H1 (cell line): Measurements from ENCODE around the gene SAMD14. TPM values are rescaled to one million over a fixed set of nuclear protein-coding genes. Genes with fewer than 3 reads are reported as not detected.

ENCODE experiments used
- CTCF ChIA-PET: fragments of 300-600 bp; sonication (Branson Sonifier 250); formaldehyde crosslinking; loops from one replicate; lab custom pipeline; 2021; ENCODE audit not compliant: partially characterized antibody; lab: Charles Lee
- POLR2A ChIA-PET: fragments of 300-600 bp; sonication (Branson Sonifier 250); formaldehyde crosslinking; loops from one replicate; lab custom pipeline; 2021; ENCODE audit warnings: inconsistent platforms; ENCODE audit not compliant: partially characterized antibody; lab: Charles Lee
- DNase-seq, 2 experiments: peaks; one replicate each; pipeline versions ENCODE4 v3.0.0 to v3.0.0-alpha.2; 2010 to 2022; ENCODE audit warnings: low spot score in 2 of 2, low read depth in 1 of 2, mixed read lengths in 1 of 2
- FAIRE-seq: peaks from 2 replicates; lab custom pipeline; 2011; peaks lifted over from hg19 to GRCh38; lab: Jason Lieb, UNC
- H2AFZ ChIP-seq: 2 replicates; pipeline ENCODE4 v1.8.1; 2012; ENCODE audit warnings: low read length, inconsistent platforms
- H2AK5ac ChIP-seq: 2 replicates; pipeline ENCODE4 v1.6.1; 2013; ENCODE audit warnings: low read depth, low read length
- H2BK120ac ChIP-seq: replicated peaks from 2 replicates; pipeline ENCODE3; 2013; ENCODE audit warnings: low read depth, low read length, inconsistent platforms
- H2BK12ac ChIP-seq: 2 replicates; pipeline ENCODE4 v1.6.1; 2013; ENCODE audit warnings: low read depth, low read length
- H2BK15ac ChIP-seq: 2 replicates; pipeline ENCODE4 v1.6.1; 2013; ENCODE audit warnings: low read length
- H2BK20ac ChIP-seq: 2 replicates; pipeline ENCODE4 v1.6.1; 2013; ENCODE audit warnings: low read length
- H2BK5ac ChIP-seq: 2 replicates; pipeline ENCODE4 v1.6.1; 2013; ENCODE audit warnings: low read depth, low read length
- H3K14ac ChIP-seq: 2 replicates; pipeline ENCODE4 v1.6.1; 2013; ENCODE audit warnings: inconsistent platforms; ENCODE audit not compliant: insufficient read length
- H3K18ac ChIP-seq: 2 replicates; pipeline ENCODE4 v1.6.1; 2013; ENCODE audit warnings: low read length; ENCODE audit errors: extremely low read depth
- H3K23ac ChIP-seq: 2 replicates; pipeline ENCODE4 v1.6.1; 2013; ENCODE audit warnings: inconsistent platforms; ENCODE audit not compliant: insufficient read length
- H3K23me2 ChIP-seq: 2 replicates; pipeline ENCODE4 v1.6.1; 2013; ENCODE audit warnings: low read depth, low read length
- H3K27ac ChIP-seq: 2 replicates; pipeline ENCODE4 v1.6.1; 2011; ENCODE audit warnings: low read depth, low read length, inconsistent platforms
- H3K27me3 ChIP-seq, 4 experiments: replicated peaks in 1 of 4; 1 replicate in 1 of 4; 2 replicates in 3 of 4; pipeline versions ENCODE4 v1.6.1 to v1.8.1; 2011 to 2013; ENCODE audit warnings: low read length in 3 of 4, mild to moderate bottlenecking in 3 of 4, inconsistent platforms in 2 of 4, mixed read lengths in 2 of 4, moderate library complexity in 1 of 4; ENCODE audit not compliant: control insufficient read depth in 3 of 4, insufficient read depth in 3 of 4; ENCODE audit errors: extremely low read depth in 1 of 4
- H3K36me3 ChIP-seq, 4 experiments: 2 replicates each; pipeline versions ENCODE4 v1.6.1 to v1.8.1; 2011 to 2013; ENCODE audit warnings: mild to moderate bottlenecking in 4 of 4, low read length in 3 of 4, moderate library complexity in 2 of 4, control low read depth in 1 of 4, inconsistent platforms in 1 of 4; ENCODE audit not compliant: insufficient read depth in 4 of 4, control insufficient read depth in 2 of 4
- H3K4ac ChIP-seq: replicated peaks from 2 replicates; pipeline ENCODE3; 2013; ENCODE audit warnings: low read length, low read depth, mixed read lengths, inconsistent platforms; ENCODE audit not compliant: insufficient read length
- H3K4me1 ChIP-seq, 4 experiments: replicated peaks in 1 of 4; 1 replicate in 1 of 4; 2 replicates in 3 of 4; pipeline versions ENCODE4 v1.6.1 to v1.8.1; 2011 to 2013; ENCODE audit warnings: low read length in 3 of 4, inconsistent platforms in 2 of 4, mixed read lengths in 1 of 4; ENCODE audit not compliant: insufficient read depth in 4 of 4, control insufficient read depth in 3 of 4
- H3K4me2 ChIP-seq, 2 experiments: 2 replicates each; pipeline versions ENCODE4 v1.6.1 to v1.8.1; 2011 to 2013; ENCODE audit warnings: low read depth in 2 of 2, low read length in 2 of 2, control low read depth in 1 of 2, inconsistent platforms in 1 of 2, mild to moderate bottlenecking in 1 of 2; ENCODE audit not compliant: insufficient read depth in 1 of 2
- H3K4me3 ChIP-seq, 4 experiments: fragments of 200-600, 300-600 bp in 1 of 4; sonication (generic), shearing (Covaris generic), sonication (Bioruptor Twin) in 1 of 4; 2 replicates each; pipeline versions ENCODE4 v1.5.1 to v1.8.1; 2011 to 2016; ENCODE audit warnings: low read length in 4 of 4, low read depth in 3 of 4, control low read depth in 2 of 4, inconsistent platforms in 2 of 4, mild to moderate bottlenecking in 2 of 4, mixed read lengths in 1 of 4, moderate library complexity in 1 of 4; ENCODE audit not compliant: insufficient read depth in 2 of 4; ENCODE audit errors: extremely low read depth in 1 of 4
- H3K56ac ChIP-seq: replicated peaks from 2 replicates; pipeline ENCODE3; 2013; ENCODE audit warnings: low read depth, mild to moderate bottlenecking, mixed read lengths, low read length, inconsistent platforms; ENCODE audit not compliant: insufficient read length
- H3K79me1 ChIP-seq: 2 replicates; pipeline ENCODE4 v1.6.1; 2013; ENCODE audit warnings: low read depth, low read length, control low read depth
- H3K79me2 ChIP-seq, 2 experiments: 2 replicates each; pipeline versions ENCODE4 v1.6.1 to v1.8.1; 2012 to 2013; ENCODE audit warnings: low read length in 2 of 2, mild to moderate bottlenecking in 2 of 2, inconsistent platforms in 1 of 2; ENCODE audit not compliant: insufficient read depth in 2 of 2, control insufficient read depth in 1 of 2
- H3K9ac ChIP-seq, 4 experiments: replicated peaks in 1 of 4; 1 replicate in 1 of 4; 2 replicates in 3 of 4; pipeline versions ENCODE4 v1.6.1 to v1.8.1; 2011 to 2013; ENCODE audit warnings: low read depth in 3 of 4, low read length in 3 of 4, control low read depth in 2 of 4, mild to moderate bottlenecking in 2 of 4, moderate library complexity in 2 of 4, inconsistent platforms in 1 of 4; ENCODE audit errors: extremely low read depth in 1 of 4
- H3K9me3 ChIP-seq, 2 experiments: 2 replicates each; pipeline versions ENCODE4 v1.6.1 to v1.8.1; 2012 to 2013; ENCODE audit warnings: mild to moderate bottlenecking in 2 of 2, moderate library complexity in 2 of 2, control low read depth in 1 of 2, inconsistent platforms in 1 of 2, low read depth in 1 of 2, low read length in 1 of 2, mixed read lengths in 1 of 2; ENCODE audit not compliant: insufficient read depth in 2 of 2
- H4K20me1 ChIP-seq, 2 experiments: replicated peaks in 1 of 2; 2 replicates each; pipeline versions ENCODE3 to v1.8.1; 2011 to 2013; ENCODE audit warnings: inconsistent platforms in 2 of 2, low read length in 2 of 2, mild to moderate bottlenecking in 1 of 2; ENCODE audit not compliant: insufficient read depth in 2 of 2, control insufficient read depth in 1 of 2
- H4K5ac ChIP-seq: 2 replicates; pipeline ENCODE4 v1.6.1; 2013; ENCODE audit warnings: low read length, low read depth, mixed read lengths, inconsistent platforms; ENCODE audit not compliant: insufficient read length
- H4K8ac ChIP-seq: 2 replicates; pipeline ENCODE4 v1.8.0; 2013; ENCODE audit warnings: mild to moderate bottlenecking, moderate library complexity, low read length, inconsistent platforms; ENCODE audit not compliant: insufficient read depth; ENCODE audit errors: extremely low read depth
- H4K91ac ChIP-seq: replicated peaks from 2 replicates; pipeline ENCODE3; 2013; ENCODE audit warnings: low read length, mixed read lengths, inconsistent platforms; ENCODE audit not compliant: insufficient read length
- BRCA1 ChIP-seq: IDR thresholded peaks from 2 replicates; pipeline ENCODE4 v1.6.1; 2012; ENCODE audit warnings: low read depth, low read length, improper control_type of control experiment
- CBX8 ChIP-seq: fragments of 300-800, 300-1000 bp; sonication (generic); IDR thresholded peaks from 2 replicates; pipeline ENCODE4 v1.7.1; 2016; ENCODE audit warnings: low read depth, low read length, borderline replicate concordance
- MAFK ChIP-seq: IDR thresholded peaks from 2 replicates; pipeline ENCODE4 v1.6.1; 2012; ENCODE audit warnings: low read depth, mild to moderate bottlenecking, improper control_type of control experiment, low read length
- NRF1 ChIP-seq: IDR thresholded peaks from 2 replicates; pipeline ENCODE4 v1.6.1; 2011; ENCODE audit warnings: mild to moderate bottlenecking, low read depth, low read length, improper control_type of control experiment
- RXRA ChIP-seq: IDR thresholded peaks from 2 replicates; pipeline ENCODE4 v1.6.1; 2011; ENCODE audit warnings: low read depth, mild to moderate bottlenecking, low read length, moderate library complexity; ENCODE audit not compliant: insufficient read depth
- YY1 ChIP-seq: IDR thresholded peaks from 2 replicates; pipeline ENCODE4 v1.6.1; 2011; ENCODE audit warnings: low read depth, mild to moderate bottlenecking, low read length
- WGBS, 2 experiments: shearing (Covaris generic) in 1 of 2; methylation state at CpG; one replicate each; pipeline versions ENCODE4 v1.1.6 to v1.1.7; 2013 to 2015; ENCODE audit warnings: low lambda C conversion rate in 2 of 2, mixed read lengths in 2 of 2, inconsistent platforms in 1 of 2, low coverage in 1 of 2, missing lambda C conversion rate in 1 of 2; ENCODE audit not compliant: insufficient replicate concordance in 2 of 2, insufficient coverage in 1 of 2, insufficient read length in 1 of 2; ENCODE audit errors: extremely low coverage in 1 of 2, missing lambda C conversion rate in 1 of 2; 5-methylcytosine and 5-hydroxymethylcytosine counted together
- polyA plus RNA-seq, 7 experiments: library from polyadenylated mRNA; depleted of rRNA in 3 of 7; stranded (reverse) in 5 of 7; unstranded in 2 of 7; fragments of >200 nt in 5 of 7; fragments of 200-250 nt in 2 of 7; gene quantifications; 1 replicate in 5 of 7; 2 replicates in 1 of 7; 4 replicates in 1 of 7; pipeline versions ENCODE4 v1.2.1 to v1.2.3, GENCODE V29; 2011 to 2013; ENCODE audit warnings: missing spikeins in 2 of 7, mixed read lengths in 2 of 7
- total RNA-seq: library from RNA; stranded (reverse); fragmentation: NEBNext Ultra II Directional; extraction: Animal tissue kit (Norgen Biotek cat#: 25700); gene quantifications from 2 replicates; pipeline ENCODE4 v1.2.1, GENCODE V29; 2021
- TF ChIP-seq, protein P1 (sequence below): IDR thresholded peaks from 2 replicates; pipeline ENCODE4 v1.6.1; 2012; ENCODE audit warnings: inconsistent platforms
- TF ChIP-seq, protein P2 (sequence below): IDR thresholded peaks from 2 replicates; pipeline ENCODE4 v1.6.1; 2011; ENCODE audit warnings: low read depth, mild to moderate bottlenecking, low read length; ENCODE audit not compliant: insufficient read depth
- TF ChIP-seq, protein P3 (sequence below): IDR thresholded peaks from 2 replicates; pipeline ENCODE4 v1.6.1; 2012; ENCODE audit warnings: low read length, inconsistent platforms

The SAMD14 gene
- total and polyA plus RNA-seq, 2 of the 8 experiments (the other 6 are each of a cell fraction or from before 2014, with no cell fraction given) = 5.7 to 5.8 TPM

DNA sequence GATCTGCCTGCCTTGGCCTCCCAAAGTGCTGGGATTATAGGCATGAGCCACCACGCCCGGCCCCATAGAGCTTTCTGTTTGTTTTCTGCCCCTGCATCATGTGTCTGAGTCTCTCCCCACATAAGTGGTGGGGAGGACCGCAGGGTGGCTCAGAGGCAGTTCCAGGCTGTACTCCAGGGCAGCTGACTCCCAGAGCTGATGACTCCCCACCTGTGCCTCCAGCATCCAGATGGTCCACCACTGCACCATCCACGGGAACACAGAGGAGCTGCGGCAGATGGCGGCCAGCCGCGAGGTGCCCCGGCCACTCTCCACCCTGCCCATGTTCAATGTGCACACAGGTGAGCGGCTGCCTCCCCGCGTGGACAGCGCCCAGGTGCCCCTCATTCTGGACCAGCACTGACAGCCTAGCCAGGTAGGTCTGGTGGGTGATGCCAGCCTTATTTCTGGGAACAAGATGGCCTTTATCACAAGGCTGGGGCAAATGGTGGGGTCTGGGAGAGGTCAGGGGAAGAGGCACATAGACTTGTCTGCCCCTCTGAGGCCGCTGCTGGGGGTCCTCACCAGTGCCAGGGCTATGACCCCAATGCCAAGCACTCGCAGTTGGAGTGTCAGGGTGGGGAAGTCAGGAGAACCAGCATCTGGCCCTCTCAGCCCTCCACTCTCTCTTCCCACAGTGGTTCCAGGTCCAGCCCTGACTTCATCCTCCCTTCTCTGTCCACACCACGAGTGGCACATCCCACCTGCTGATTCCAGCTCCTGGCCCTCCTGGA is 45.3 kb upstream of the SAMD14 start:
- H3K79me2 ChIP-seq = no peaks in the 10 kb centered on the region
- no peak overlapping the region for H2BK5ac ChIP-seq
- no peak overlapping the region for H4K91ac ChIP-seq
- H3K27ac ChIP-seq = no peak overlapping the region
- H3K4ac ChIP-seq = no peak overlapping the region
- peaks cover 4 to 20% (median 12%) of the 10 kb centered on the region in 4 experiments for H3K4me1 ChIP-seq
- no peaks in the 10 kb centered on the region for H3K79me1 ChIP-seq
- CTCF ChIA-PET = interaction anchor here (0.7 to 17.0 kb wide), 9 partner anchors 9 to 122 kb away, joined by 3 to 299 read pairs (median 6); partner anchors contain the start of genes COL1A1 and SGCA
- H2BK15ac ChIP-seq = 0 out of 2 replicates have a peak overlapping the region, but pooled peaks have one; percentile 63
- no peak for DNase-seq
- H3K14ac ChIP-seq = no peak overlapping the region
- no peak overlapping the region for H3K9ac ChIP-seq
- H4K8ac ChIP-seq = peak overlapping the region; percentile 3
- H3K36me3 ChIP-seq = no peaks in the 10 kb centered on the region
- no peak for FAIRE-seq
- WGBS, 2 experiments = 93% methylated on average over 16 of the region's 16 CpGs; no CpG with 5 or more reads in 1 of the 2 experiments
- no peaks in the 10 kb centered on the region for H3K23me2 ChIP-seq
- H2AFZ ChIP-seq = no peak overlapping the region
- no peaks in the 10 kb centered on the region for H4K20me1 ChIP-seq
- H3K9me3 ChIP-seq = no peaks in the 10 kb centered on the region
- H3K4me3 ChIP-seq = no peak overlapping the region
- no peak overlapping the region for H4K5ac ChIP-seq
- no peaks in the 10 kb centered on the region for H3K27me3 ChIP-seq
- no peak overlapping the region for H3K23ac ChIP-seq
- peak overlapping the region; percentile 25; the same call in 1 of the 2 replicates for H2AK5ac ChIP-seq
- no peak overlapping the region for H3K4me2 ChIP-seq
- H3K18ac ChIP-seq = no peak overlapping the region
- H2BK20ac ChIP-seq = 0 out of 2 replicates have a peak overlapping the region, but pooled peaks have one; percentile 40
- no peak overlapping the region for H2BK120ac ChIP-seq
- POLR2A ChIA-PET = no interaction called here
- no peak overlapping the region for H2BK12ac ChIP-seq
- no peak overlapping the region for H3K56ac ChIP-seq
- TF ChIP-seq, protein P1, sequence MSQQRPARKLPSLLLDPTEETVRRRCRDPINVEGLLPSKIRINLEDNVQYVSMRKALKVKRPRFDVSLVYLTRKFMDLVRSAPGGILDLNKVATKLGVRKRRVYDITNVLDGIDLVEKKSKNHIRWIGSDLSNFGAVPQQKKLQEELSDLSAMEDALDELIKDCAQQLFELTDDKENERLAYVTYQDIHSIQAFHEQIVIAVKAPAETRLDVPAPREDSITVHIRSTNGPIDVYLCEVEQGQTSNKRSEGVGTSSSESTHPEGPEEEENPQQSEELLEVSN = no peak
- TF ChIP-seq BRCA1 (no peak), CBX8 (no peak), NRF1 (no peak), RXRA (no peak), MAFK (no peak), YY1 (no peak)
- TF ChIP-seq, protein P2, sequence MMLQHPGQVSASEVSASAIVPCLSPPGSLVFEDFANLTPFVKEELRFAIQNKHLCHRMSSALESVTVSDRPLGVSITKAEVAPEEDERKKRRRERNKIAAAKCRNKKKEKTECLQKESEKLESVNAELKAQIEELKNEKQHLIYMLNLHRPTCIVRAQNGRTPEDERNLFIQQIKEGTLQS = no peak
- TF ChIP-seq, protein P3, sequence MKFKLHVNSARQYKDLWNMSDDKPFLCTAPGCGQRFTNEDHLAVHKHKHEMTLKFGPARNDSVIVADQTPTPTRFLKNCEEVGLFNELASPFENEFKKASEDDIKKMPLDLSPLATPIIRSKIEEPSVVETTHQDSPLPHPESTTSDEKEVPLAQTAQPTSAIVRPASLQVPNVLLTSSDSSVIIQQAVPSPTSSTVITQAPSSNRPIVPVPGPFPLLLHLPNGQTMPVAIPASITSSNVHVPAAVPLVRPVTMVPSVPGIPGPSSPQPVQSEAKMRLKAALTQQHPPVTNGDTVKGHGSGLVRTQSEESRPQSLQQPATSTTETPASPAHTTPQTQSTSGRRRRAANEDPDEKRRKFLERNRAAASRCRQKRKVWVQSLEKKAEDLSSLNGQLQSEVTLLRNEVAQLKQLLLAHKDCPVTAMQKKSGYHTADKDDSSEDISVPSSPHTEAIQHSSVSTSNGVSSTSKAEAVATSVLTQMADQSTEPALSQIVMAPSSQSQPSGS = no peak
